GM12873 (cell line): ENCODE data around the gene MYO9A.

Experiments used
- CTCF ChIP-seq: IDR thresholded peaks from 2 replicates; pipeline ENCODE4 v1.5.1; 2012; ENCODE audit warnings: low read depth, mild to moderate bottlenecking, moderate library complexity, low read length, control low read depth; ENCODE audit not compliant: insufficient read depth; ENCODE audit errors: missing control alignments

MYO9A gene

GRCh38 chr15:71786673-71787072, 331.3 kb downstream of the MYO9A start:
- no peak for TF ChIP-seq CTCF

- no peak for TF ChIP-seq CTCF
These were observed 332.0 kb downstream of the MYO9A start for GRCh38 chr15:71785996-71786395.

- TF ChIP-seq CTCF: peak; percentile 62
These were observed 333.2 kb downstream of the MYO9A start for GRCh38 chr15:71784719-71785118.

GRCh38 chr15:71782422-71783165, 335.4 kb downstream of the MYO9A start:
- no peak for TF ChIP-seq CTCF

- TF ChIP-seq CTCF: no peak
These were observed 336.0 kb downstream of the MYO9A start for GRCh38 chr15:71781965-71782265.

GRCh38 chr15:71781179-71781964, 336.6 kb downstream of the MYO9A start:
- TF ChIP-seq CTCF: peak; percentile 4

- TF ChIP-seq CTCF: peak; percentile 84
These were observed 337.6 kb downstream of the MYO9A start for GRCh38 chr15:71780115-71780976.
